Right ventricle myocardium inferior (tissue), 1 donor: ENCODE data around the gene HP1BP3. TPM values are rescaled to one million over a fixed set of nuclear protein-coding genes. Genes with fewer than 3 reads are reported as not detected.
"Not testable (repeated sequence)": the region's sequence is repeated elsewhere in the genome, so short reads cannot be mapped to it uniquely, and the experiment has no call there.

Source experiments
- ATAC-seq: fragments of 200-7000 bp; cut with Tn5 transposase; one replicate; pipeline ENCODE4 v1.9.1; 2020; ENCODE audit warnings: mild to moderate bottlenecking, moderate library complexity
- DNase-seq: peaks from one replicate; pipeline ENCODE4 v3.0.0; 2021; ENCODE audit errors: missing footprints
- intact Hi-C: fragments of 100-400 bp; cut with DNase I; formaldehyde crosslinking; loops from one replicate; pipeline ENCODE4 v1.11.0; 2022
- total RNA-seq: library from RNA; stranded (reverse); fragmentation: NEBNext Ultra II Directional; extraction: Animal tissue kit (Norgen Biotek cat#: 25700); gene quantifications from one replicate; pipeline ENCODE4 v1.2.1, GENCODE V29; 2021
- donor health status: DM: no; HTN: yes; CAD: no; lungs with severe emphysema.

HP1BP3 gene
- total RNA-seq, 1 donor from 2014 or later: 110 TPM

DNA sequence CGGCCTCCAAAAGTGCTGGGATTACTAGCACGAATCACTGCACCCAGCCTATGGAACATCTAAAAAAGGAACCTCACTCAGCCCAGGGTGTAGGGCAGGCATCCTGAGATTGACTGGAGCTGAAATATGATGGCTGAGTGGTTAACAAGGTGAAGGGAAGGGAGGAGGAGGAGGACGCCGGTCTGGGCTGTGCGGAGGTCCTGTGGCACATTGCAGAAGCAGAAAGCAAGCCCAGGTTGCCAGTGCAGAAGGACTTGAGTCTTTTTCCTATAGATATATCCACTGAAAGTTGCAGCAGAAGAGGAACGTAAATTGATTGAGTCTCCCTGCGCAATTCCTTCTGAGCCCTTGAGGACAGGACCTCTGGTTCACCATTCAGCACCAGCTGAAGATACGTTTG is 67.8 kb downstream of the HP1BP3 start:
- ATAC-seq: no peak
- DNase-seq: no peak
- intact Hi-C loops: no loop called here

DNA sequence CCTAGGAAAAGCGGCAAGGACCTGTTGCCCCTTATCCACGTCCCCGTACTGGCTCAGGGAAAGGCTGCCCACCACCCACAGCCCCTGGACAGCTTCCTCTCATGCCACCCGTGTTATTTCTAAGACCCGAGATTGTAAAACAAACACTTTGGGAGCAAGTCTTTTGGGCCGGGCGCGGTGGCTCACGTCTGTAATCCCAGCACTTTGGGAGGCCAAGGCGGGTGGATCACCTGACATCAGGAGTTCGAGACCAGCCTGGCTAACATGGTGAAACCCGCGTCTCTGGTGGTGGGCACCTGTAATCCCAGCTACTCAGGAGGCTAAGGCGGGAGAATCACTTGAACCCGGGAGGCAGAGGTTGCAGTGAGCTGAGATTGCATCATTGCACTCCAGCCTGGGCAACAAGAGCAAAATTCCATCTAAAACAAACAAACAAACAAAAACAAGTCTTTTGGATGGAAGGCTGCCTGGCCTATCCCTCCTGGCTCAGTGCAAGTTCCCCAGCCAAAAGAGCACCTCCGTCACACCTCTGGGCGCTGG is 68.7 kb downstream of the HP1BP3 start:
- DNase-seq, intact Hi-C loops, ATAC-seq: not testable (repeated sequence)

DNA sequence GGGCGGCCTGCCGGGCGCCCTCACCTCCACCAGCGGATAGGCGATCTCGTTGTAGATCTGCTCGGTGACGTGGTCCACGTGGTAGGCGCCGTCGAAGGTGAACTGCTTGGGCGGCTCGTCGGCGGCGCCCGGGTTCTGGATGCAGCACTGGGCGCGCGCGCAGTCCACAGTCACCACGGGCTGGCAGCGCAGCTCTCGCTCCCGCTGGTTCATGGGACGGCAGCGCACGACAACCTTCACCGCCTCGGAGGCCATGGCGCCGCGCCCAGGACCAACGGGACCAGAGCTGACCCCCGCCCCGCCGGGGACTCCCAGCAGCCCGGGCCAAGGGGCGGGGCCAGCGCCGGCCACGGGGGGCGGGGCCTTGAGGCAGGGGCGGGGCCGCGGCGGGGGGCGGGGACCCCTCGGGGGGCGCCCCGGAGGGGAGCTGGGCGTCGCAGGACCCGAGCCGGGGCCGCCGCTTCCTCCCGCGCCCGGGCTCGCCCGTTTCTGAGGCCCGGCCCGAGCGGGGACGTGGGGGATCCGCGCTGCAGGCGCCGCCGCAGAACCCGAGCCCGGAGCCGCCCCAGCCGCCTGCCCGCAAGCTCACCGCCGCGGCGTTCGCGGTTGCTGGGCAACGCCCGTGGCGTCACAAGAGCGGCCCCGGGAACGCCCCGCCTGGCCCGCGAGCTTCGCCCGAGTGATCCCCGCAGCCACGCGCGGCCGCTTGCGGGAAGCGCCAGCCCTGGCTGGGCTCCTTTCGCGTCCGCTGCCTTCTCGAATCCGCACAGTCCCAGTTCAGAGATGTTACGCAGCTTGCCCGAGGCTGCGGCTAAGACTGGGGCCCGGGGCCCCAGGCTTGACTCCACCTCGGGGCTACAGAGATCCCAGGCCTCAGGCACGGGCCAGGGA is 69.4 kb downstream of the HP1BP3 start, which contains the start of gene KIF17:
Gene KIF17 (minus strand): TSS at position 556 of the 891 bp plus-strand sequence. CDS start 301 bp downstream, at position 255.
- peak; percentile 80 for ATAC-seq
- intact Hi-C loops: no loop called here
- peak; percentile 91 for DNase-seq

DNA sequence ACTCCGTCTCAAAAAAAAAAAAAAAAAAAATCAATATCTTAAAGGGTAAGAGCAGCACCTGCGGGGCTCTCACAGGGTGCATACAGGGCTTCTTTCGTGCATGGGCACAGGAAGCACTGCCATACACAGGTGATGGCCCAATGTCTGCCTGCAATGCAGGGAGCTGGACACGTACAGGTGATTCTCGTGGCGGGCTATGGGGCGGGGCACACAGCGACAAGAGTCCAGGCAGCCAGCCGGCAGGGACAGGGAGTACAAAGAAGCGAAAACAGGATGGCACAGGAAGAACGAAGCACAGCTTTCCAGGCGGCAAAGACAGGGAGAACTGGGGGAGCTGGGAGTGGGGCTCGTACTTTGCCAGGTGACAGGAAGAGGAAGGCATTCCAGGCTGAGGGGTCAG is 70.9 kb downstream of the HP1BP3 start:
- no peak for ATAC-seq
- intact Hi-C loops: no loop called here
- no peak for DNase-seq

DNA sequence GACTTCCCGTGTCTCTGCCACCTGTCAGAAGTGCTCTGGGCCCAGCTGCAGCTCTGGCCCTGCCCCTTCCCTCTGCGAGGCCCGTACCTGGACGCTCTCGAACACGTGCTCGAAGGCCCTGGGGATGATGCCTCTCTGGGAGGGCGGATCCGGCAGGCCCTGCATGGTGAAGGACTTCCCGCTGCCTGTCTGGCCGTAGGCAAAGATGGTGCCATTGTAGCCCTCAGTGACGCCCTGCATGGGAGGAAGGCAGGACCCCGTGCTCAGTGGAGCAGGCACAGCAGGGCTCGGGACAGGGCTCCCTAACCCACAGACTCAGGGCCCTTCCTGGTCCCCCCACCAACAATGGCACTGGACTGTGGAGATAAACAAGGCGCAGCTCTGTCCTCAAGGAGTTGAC is 71.7 kb downstream of the HP1BP3 start:
- ATAC-seq: no peak
- DNase-seq: no peak
- intact Hi-C loops: no loop called here

DNA sequence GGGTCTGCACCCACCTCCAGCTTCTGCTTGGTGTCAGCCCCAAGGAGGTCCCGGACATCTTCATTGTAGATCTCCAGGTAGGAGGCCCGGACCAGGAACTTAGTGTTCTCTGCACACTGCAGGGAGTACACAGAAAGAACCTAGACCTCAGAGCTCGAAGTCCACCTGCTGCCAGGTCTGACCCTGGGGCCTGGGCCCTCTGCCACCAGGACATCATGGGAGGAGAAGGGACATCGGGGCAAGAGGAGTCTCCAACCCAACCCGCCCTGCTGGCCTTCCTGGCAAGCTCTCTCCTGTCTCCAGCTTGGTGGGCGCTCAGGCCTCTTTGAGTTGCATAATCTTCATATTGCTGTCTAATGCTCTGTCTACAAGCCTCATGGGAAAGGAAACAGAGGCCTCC is 73.7 kb downstream of the HP1BP3 start:
- DNase-seq (no peak), ATAC-seq (no peak)
- intact Hi-C loops: no loop called here

DNA sequence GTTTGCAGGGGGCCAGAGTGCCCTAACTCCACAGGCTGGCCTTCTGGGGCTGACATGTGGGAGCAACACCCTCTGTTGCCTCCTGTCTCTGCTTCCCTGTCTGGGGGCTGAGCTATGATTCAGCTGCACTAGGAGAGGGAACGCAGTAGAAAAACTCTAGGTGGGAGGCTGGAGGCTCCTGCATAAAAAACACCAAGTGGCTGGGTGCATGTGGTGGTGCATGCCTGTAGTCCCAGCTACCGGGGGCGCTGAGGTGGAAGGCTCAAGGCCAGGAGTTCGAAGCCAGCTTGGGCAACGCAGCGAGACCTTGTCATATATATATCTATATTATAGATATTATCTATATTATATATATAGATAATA is 74.9 kb downstream of the HP1BP3 start:
- ATAC-seq (no peak), DNase-seq (no peak)
- intact Hi-C loops: no loop called here

GRCh38 chr1:20711285-20712214 is 75.6 kb downstream of the HP1BP3 start:
- DNase-seq (no peak), ATAC-seq (no peak)
- intact Hi-C loops: no loop called here

- intact Hi-C loops: no loop called here
- DNase-seq (peak; percentile 14), ATAC-seq (no peak)
Measured at GRCh38 chr1:20710469-20711284, 76.4 kb downstream of the HP1BP3 start.

DNA sequence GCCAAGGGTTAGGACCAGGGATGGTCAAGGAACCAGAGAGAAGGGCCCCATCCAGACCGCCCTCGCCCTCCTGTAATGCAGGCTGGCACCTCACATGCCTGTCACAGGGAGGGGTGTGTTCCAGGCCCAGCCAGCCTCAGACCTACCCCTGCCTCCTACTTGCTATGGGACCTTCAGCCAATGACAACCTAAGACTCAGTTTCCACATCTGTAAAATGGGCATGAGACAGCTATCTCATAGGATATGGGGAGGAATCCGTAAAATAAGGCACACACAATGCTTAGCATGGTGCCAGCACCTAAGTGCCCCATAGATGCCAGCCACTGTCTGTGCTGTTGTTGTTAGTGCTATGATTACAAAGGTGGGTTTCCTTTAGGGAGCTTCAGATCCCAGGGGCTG is 77.2 kb downstream of the HP1BP3 start:
- DNase-seq (peak; percentile 51), ATAC-seq (no peak)
- intact Hi-C loops: no loop called here

DNA sequence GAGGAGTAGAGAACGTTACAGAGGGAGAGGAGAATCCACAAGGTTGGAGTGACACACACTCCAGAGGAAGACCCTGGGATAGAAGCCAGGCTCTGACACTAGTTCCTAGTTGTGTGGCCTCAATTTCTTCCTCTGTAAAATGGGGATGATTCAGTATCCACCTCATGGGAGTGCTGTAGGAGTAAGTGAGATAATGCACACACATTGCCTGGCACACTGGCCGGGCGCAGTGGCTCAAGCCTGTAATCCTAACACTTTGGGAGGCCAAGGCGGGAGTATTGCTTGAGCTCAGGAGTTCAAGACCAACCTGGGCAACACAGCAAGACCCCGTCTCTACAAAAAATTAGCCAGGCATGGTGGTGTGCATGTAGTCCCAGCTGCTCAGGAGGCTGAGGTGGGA is 78.2 kb downstream of the HP1BP3 start:
- DNase-seq (peak; percentile 37), ATAC-seq (no peak)
- intact Hi-C loops: no loop called here

DNA sequence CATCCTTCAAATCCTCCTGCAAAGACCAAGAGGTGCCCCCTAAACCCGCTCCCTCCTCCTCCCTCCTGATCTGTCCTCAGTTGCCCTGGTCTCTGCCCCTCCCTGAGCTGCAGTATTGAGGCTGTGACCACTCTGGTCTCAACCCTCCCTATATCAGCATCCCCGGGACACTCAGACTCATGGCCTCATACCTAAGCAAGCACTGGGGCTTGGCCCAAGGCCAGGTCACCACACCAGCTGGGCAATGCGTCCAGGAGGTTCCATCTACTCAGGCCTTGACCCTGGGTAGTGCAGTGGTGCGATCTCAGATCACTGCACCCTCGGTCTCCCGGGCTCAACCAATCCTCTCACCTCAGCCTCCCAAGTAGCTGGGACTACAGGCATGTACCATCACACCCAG is 79.0 kb downstream of the HP1BP3 start:
- DNase-seq (peak; percentile 66), ATAC-seq (no peak)
- intact Hi-C loops: no loop called here

- intact Hi-C loops: no loop called here
- DNase-seq (peak; percentile 1), ATAC-seq (no peak)
Measured at GRCh38 chr1:20706841-20707240, 80.3 kb downstream of the HP1BP3 start.

DNA sequence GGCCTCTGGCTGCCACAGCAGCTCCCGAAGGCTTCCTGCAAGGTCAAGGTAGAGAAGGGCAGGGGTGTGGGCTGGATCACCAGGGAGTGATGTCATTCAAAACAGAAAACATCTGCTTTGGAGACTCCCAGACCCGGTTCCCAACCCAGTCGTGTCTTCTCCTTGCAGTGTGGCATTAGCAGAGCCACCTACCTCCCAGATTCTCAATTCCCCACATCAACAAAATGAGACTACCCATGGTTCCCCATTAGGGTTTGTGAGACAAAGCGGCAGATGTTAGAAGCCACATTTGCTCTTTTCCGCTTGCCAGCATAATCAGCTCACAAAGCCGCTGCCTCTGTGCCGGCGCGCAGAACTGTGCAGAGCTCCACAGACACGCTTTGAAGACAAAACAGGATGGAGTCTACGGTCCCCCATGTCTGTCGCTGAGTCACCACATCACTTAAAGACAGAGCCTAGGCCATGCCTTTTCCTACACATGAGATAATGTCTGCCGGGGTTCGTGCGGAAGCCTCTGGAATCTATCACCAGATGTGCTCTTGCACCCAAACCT is 81.8 kb downstream of the HP1BP3 start:
- ATAC-seq (no peak), DNase-seq (peak; percentile 46)
- intact Hi-C loops: no loop called here

DNA sequence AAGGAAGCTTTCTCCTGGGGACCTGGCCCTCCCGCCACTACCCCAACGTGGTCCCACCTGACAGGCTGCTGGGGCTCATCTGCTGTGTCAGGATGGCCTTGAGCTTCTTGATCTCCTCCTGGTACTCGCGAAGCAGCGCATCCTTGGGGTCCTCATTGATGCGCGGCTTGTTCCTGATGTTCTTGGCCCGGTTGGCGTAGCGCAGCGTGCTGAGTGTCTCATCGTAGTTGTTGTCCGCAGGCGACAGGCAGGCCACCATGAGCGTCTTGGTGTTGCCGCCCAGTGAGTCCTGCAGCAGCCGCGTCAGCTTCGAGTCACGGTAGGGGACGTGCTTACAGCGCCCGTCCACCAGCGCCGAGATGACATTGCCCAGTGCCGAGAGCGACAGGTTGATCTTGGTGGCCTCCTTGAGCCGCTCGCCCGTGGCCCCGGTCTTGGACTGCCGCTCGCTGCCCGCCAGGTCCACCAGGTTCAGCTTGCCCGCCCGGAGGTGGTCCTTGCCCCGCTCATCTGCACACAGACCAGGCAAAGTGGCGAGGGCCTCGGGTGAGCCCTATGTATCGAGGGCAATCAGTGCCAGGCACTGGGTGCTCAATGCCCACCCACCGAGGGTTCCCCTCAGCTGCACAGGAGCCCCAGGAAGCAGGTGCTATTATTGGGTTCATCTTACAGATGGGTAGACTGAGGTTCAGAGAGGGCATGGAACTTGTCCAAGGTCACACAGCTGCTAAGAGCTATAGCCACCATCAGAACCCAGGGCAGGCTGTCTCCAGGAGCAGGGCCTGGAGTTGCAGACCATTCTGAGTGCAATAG is 82.5 kb downstream of the HP1BP3 start:
- ATAC-seq (no peak), DNase-seq (peak; percentile 62)
- intact Hi-C loops: no loop called here

DNA sequence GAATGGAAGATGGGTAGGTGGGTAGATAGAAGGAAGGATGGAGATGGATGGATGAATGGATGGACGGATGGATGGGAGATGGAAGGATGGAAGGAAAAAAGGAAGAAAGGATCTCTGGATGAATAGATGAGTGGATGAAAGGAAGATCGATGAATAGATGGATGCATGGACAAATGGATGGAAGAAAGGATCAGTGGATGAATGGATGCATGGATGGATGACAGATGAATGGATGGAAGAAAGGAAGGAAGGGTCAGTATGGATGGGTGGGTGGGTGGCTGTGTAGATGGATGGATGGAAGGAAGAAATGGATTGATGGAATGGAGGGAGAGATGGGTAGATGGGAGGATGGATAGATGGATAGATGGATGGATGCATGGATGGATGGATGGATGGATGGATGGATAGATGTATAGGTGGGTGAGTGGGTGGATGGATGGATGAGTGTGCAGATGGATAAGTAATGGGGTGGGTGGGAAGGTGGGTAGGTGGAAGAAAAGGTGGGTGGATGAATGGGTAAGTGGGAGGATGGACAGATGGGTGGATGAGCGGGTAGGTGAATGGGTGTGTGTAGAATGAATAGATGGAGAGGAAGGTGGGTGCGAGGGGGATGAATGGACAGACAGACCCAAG is 83.9 kb downstream of the HP1BP3 start:
- intact Hi-C loops: no loop called here
- no peak for ATAC-seq
- DNase-seq: no peak

GRCh38 chr1:20702416-20702815 is 84.7 kb downstream of the HP1BP3 start:
- intact Hi-C loops: no loop called here
- no peak for ATAC-seq
- peak; percentile 11 for DNase-seq
